Amniotic stem cell (primary cell): ENCODE results near the gene XRCC4.
"Not testable (repeated sequence)": the region's sequence is repeated elsewhere in the genome, so short reads cannot be mapped to it uniquely, and the experiment has no call there.

Source experiments
- DNase-seq: peaks from one replicate; lab custom pipeline; 2025; lab: John Stamatoyannopoulos, UW

The XRCC4 gene

GRCh38 chr5:83353231-83353630, 275.9 kb downstream of the XRCC4 start:
- no peak for DNase-seq

- DNase-seq: no peak
These were observed 276.4 kb downstream of the XRCC4 start for GRCh38 chr5:83353774-83354173.

- DNase-seq: no peak
These were observed 277.6 kb downstream of the XRCC4 start for GRCh38 chr5:83354958-83355357.

- DNase-seq: not testable (repeated sequence)
These were observed 278.2 kb downstream of the XRCC4 start for GRCh38 chr5:83355482-83356014.

GRCh38 chr5:83357621-83358231, 280.4 kb downstream of the XRCC4 start:
- no peak for DNase-seq

GRCh38 chr5:83360573-83360972, 283.2 kb downstream of the XRCC4 start:
- DNase-seq: no peak

- no peak for DNase-seq
These were observed 285.2 kb downstream of the XRCC4 start for GRCh38 chr5:83362526-83362925.

- DNase-seq: no peak
These were observed 286.0 kb downstream of the XRCC4 start for GRCh38 chr5:83363111-83363885.

- DNase-seq: no peak
These were observed 286.5 kb downstream of the XRCC4 start for GRCh38 chr5:83363886-83364275.

- DNase-seq: no peak
These were observed 287.3 kb downstream of the XRCC4 start for GRCh38 chr5:83364312-83365299.

GRCh38 chr5:83368319-83368718, 291.0 kb downstream of the XRCC4 start:
- DNase-seq: peak; percentile 54

- DNase-seq: no peak
These were observed 291.5 kb downstream of the XRCC4 start for GRCh38 chr5:83368835-83369234.

- no peak for DNase-seq
These were observed 293.6 kb downstream of the XRCC4 start for GRCh38 chr5:83370957-83371356.

GRCh38 chr5:83371726-83372125, 294.4 kb downstream of the XRCC4 start:
- DNase-seq: no peak

- DNase-seq: no peak
These were observed 297.2 kb downstream of the XRCC4 start for GRCh38 chr5:83374547-83374946.

GRCh38 chr5:83375049-83375745, 297.9 kb downstream of the XRCC4 start:
- DNase-seq: no peak

GRCh38 chr5:83376461-83376860, 299.1 kb downstream of the XRCC4 start:
- DNase-seq: no peak

GRCh38 chr5:83377131-83377865, 300.0 kb downstream of the XRCC4 start:
- no peak for DNase-seq

GRCh38 chr5:83378624-83379289, 301.4 kb downstream of the XRCC4 start:
- no peak for DNase-seq

- DNase-seq: no peak
These were observed 308.5 kb downstream of the XRCC4 start for GRCh38 chr5:83385812-83386211.
